D721Med (cell line): Measurements from ENCODE around the gene DDIT4.

Source experiments
- DNase-seq: peaks from one replicate; pipeline ENCODE4 v3.0.0; 2011; ENCODE audit warnings: low spot score; ENCODE audit not compliant: insufficient read length
- FAIRE-seq: peaks from 2 replicates; lab custom pipeline; 2011; peaks lifted over from hg19 to GRCh38; lab: Jason Lieb, UNC
- TF ChIP-seq, protein P1 (sequence below): IDR thresholded peaks from 2 replicates; pipeline ENCODE4 v1.5.1; 2012; ENCODE audit warnings: mild to moderate bottlenecking, control low read depth; ENCODE audit not compliant: insufficient read depth; ENCODE audit errors: missing control alignments

DDIT4 gene

DNA sequence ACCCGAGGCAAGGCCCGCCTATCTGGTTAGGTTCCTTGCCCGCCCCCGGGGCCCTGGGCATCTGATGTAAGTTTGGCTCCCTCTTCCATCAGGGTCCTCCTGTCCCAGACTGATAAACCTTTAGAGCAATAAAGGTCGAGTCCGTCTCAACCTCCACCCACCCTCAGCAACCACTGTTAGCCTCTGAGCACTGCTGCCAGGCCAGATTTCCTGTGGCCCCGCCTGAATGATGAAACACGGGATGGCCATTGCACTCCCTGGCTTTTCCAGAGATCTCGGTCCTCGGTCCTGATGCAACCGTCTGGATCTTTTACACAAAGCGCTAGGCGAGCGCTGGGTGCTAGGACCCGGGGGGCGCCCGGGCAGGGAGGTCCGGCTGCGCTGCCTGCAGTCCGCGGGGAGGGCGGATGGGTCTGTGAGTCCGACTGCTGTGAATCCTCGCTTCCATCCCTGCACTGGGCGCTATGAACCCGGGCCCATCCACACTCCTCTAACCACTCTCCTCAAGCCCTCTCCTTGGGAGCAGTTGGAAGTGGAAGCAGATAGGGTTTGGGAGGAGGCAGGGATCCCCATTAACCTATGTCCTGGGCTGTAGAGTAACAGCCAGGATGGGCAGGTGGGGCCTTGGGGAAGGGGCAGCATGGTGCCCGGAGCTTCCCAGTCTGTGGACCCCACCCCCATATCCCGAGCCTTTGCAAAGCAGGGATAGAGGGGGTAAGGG lies 875 bp upstream of the DDIT4 start:
- no peak for FAIRE-seq
- DNase-seq, result peak; percentile 52
- TF ChIP-seq, protein P1, sequence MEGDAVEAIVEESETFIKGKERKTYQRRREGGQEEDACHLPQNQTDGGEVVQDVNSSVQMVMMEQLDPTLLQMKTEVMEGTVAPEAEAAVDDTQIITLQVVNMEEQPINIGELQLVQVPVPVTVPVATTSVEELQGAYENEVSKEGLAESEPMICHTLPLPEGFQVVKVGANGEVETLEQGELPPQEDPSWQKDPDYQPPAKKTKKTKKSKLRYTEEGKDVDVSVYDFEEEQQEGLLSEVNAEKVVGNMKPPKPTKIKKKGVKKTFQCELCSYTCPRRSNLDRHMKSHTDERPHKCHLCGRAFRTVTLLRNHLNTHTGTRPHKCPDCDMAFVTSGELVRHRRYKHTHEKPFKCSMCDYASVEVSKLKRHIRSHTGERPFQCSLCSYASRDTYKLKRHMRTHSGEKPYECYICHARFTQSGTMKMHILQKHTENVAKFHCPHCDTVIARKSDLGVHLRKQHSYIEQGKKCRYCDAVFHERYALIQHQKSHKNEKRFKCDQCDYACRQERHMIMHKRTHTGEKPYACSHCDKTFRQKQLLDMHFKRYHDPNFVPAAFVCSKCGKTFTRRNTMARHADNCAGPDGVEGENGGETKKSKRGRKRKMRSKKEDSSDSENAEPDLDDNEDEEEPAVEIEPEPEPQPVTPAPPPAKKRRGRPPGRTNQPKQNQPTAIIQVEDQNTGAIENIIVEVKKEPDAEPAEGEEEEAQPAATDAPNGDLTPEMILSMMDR, result no peak

DNA sequence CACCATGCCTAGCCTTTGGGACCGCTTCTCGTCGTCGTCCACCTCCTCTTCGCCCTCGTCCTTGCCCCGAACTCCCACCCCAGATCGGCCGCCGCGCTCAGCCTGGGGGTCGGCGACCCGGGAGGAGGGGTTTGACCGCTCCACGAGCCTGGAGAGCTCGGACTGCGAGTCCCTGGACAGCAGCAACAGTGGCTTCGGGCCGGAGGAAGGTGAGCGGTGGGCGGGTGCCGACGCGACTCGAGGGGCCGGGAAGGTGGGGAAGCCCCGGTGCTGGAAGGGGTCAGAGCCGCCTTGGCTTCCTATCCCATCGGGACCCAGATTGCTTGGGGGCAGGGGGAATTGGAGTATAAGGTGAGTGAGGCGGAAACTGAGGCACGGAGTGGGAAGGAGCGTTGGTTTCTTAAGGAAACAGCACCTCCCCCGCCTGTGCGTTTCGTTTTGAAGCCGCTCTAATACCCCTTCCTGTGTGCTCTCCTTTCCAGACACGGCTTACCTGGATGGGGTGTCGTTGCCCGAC lies 547 bp downstream of the DDIT4 start:
- FAIRE-seq (no peak), DNase-seq (no peak)
- TF ChIP-seq, protein P1, result no peak

DNA sequence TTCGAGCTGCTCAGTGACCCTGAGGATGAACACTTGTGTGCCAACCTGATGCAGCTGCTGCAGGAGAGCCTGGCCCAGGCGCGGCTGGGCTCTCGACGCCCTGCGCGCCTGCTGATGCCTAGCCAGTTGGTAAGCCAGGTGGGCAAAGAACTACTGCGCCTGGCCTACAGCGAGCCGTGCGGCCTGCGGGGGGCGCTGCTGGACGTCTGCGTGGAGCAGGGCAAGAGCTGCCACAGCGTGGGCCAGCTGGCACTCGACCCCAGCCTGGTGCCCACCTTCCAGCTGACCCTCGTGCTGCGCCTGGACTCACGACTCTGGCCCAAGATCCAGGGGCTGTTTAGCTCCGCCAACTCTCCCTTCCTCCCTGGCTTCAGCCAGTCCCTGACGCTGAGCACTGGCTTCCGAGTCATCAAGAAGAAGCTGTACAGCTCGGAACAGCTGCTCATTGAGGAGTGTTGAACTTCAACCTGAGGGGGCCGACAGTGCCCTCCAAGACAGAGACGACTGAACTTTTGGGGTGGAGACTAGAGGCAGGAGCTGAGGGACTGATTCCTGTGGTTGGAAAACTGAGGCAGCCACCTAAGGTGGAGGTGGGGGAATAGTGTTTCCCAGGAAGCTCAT lies 1.1 kb downstream of the DDIT4 start:
- TF ChIP-seq, protein P1, result peak; percentile 50
- DNase-seq, result peak; percentile 63
- no peak for FAIRE-seq

DNA sequence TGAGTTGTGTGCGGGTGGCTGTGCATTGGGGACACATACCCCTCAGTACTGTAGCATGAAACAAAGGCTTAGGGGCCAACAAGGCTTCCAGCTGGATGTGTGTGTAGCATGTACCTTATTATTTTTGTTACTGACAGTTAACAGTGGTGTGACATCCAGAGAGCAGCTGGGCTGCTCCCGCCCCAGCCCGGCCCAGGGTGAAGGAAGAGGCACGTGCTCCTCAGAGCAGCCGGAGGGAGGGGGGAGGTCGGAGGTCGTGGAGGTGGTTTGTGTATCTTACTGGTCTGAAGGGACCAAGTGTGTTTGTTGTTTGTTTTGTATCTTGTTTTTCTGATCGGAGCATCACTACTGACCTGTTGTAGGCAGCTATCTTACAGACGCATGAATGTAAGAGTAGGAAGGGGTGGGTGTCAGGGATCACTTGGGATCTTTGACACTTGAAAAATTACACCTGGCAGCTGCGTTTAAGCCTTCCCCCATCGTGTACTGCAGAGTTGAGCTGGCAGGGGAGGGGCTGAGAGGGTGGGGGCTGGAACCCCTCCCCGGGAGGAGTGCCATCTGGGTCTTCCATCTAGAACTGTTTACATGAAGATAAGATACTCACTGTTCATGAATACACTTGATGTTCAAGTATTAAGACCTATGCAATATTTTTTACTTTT lies 1.8 kb downstream of the DDIT4 start:
- no peak for DNase-seq
- TF ChIP-seq, protein P1, result no peak
- no peak for FAIRE-seq

DNA sequence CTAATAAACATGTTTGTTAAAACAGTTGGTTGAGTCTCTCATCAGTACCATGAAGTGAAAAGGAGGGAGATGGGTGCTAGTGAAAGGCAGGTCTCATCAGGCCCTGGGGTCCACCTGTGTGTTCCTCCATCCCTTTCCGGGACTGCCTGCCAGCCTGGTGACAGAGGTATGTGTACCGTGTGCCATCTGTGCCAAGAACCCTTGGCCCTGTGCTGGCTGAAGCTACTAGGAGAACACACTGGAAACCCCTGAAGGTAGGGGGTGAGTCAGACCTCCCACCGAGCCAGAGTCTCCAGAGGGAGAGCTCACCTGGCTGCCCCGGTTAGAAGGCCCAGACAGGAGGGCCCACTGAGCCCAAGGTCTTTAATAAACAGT lies 2.3 kb downstream of the DDIT4 start:
- TF ChIP-seq, protein P1, result no peak
- DNase-seq (no peak), FAIRE-seq (no peak)

DNA sequence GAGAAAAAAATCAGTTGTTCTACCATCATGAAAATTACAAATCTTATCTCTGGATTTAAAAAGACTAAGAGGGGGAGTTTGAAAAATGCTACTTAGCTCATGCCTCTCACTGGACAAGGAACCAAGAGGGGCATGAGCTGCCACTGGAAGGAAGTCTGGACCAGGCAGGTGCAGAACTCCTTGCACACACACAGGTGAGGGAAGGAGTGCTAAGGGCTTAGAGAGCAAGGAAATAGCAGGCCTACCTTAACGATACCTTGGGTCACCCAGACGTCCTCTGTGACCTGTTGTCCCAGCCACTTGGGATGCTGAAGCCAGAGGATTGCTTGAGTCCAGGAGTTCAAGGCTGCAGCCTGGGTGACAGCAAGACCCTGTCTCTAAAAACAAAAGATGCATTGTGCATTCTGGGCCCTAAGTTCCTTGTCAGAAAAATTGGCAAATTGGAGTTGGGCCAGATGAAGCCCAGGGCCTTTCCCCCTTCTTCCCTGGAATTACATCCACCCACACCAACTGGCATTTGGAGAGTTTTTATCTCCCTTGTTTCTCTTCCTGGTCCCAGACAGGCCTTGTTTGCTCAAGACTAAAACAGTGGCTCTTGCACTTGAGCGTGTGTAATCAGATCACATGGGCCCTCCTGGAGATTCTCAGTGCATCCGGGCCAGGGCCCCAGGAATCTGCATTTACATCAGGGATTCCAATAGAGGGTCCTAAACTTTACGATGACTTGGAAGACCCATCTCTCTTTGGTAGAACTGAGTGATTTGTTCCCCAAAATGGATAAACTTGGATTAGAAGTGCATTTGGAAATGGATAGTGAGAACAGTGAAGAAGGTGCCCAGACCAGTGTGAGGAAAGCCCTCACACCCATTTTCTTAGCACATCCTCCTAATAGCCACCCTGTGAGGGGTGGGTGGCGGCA lies 3.0 kb downstream of the DDIT4 start:
- FAIRE-seq (no peak), DNase-seq (no peak)
- TF ChIP-seq, protein P1, result no peak
